Thoracic aorta (tissue), 2 donors: ENCODE results near the gene MAML1. TPM values are rescaled to one million over a fixed set of nuclear protein-coding genes. Genes with fewer than 3 reads are reported as not detected.
A peak's percentile ranks its signal among the peaks of the same experiment; 100 is the strongest.

Source experiments
- ATAC-seq: fragments of 150-250 bp; one replicate; pipeline ENCODE4 v1.8.0; 2017; ENCODE audit warnings: low read depth; ENCODE audit not compliant: insufficient number of reproducible peaks, low FRiP score
- DNase-seq: peaks from one replicate; pipeline ENCODE4 v3.0.0-alpha.2; 2020; ENCODE audit warnings: low spot score
- H3K27ac ChIP-seq, 2 donors: fragments of 200-600 bp; sonication (generic); 1 replicate in 1 of 2; 2 replicates in 1 of 2; pipeline ENCODE4 v1.5.1; 2016; ENCODE audit warnings: mild to moderate bottlenecking in 2 of 2, moderate library complexity in 2 of 2
- H3K27me3 ChIP-seq: fragments of 200-600 bp; sonication (generic); replicated peaks from 2 replicates; pipeline ENCODE4 v1.6.0; 2016; ENCODE audit warnings: mild to moderate bottlenecking; ENCODE audit not compliant: insufficient read depth
- H3K36me3 ChIP-seq: fragments of 200-600 bp; sonication (generic); one replicate; pipeline ENCODE4 v1.5.1; 2016
- H3K4me1 ChIP-seq, 2 donors: fragments of 200-600 bp; sonication (generic); 1 replicate in 1 of 2; 2 replicates in 1 of 2; pipeline versions ENCODE4 v1.5.1 to v1.6.0; 2016; ENCODE audit warnings: low read depth in 2 of 2, mild to moderate bottlenecking in 1 of 2; ENCODE audit not compliant: control insufficient read depth in 1 of 2
- H3K4me3 ChIP-seq: fragments of 200-600 bp; sonication (generic); 2 replicates; pipeline ENCODE4 v1.5.1; 2016; ENCODE audit warnings: mild to moderate bottlenecking
- H3K9me3 ChIP-seq: fragments of 200-600 bp; sonication (generic); 2 replicates; pipeline ENCODE4 v1.5.1; 2016
- CTCF ChIP-seq: fragments of 200-600 bp; sonication (generic); IDR thresholded peaks from one replicate; pipeline ENCODE4 v1.5.1; 2019; ENCODE audit warnings: antibody characterized with exemption
- total RNA-seq, 2 donors: library from RNA; depleted of rRNA; stranded (reverse); fragments of >200 nt; gene quantifications; one replicate each; pipeline versions ENCODE4 v1.1.0 to v1.2.3, GENCODE V29; 2016

Gene MAML1
- total RNA-seq, 2 donors from 2014 or later, result 22.9 to 38.1 TPM

GRCh38 chr5:179729727-179730126, 2.9 kb upstream of the MAML1 start:
- peaks cover 41% of the 10 kb centered on the region for H3K36me3 ChIP-seq

GRCh38 chr5:179730356-179730755, 2.3 kb upstream of the MAML1 start:
- peaks cover 35% of the 10 kb centered on the region for H3K36me3 ChIP-seq
- H3K27me3 ChIP-seq, result no peaks in the 10 kb centered on the region
- peaks cover 22 to 26% of the 10 kb centered on the region in 2 donors for H3K4me1 ChIP-seq
- no peak for TF ChIP-seq CTCF
- no peak for DNase-seq
- H3K4me3 ChIP-seq, result no peak overlapping the region
- no peak overlapping the region for H3K27ac ChIP-seq
- no peaks in the 10 kb centered on the region for H3K9me3 ChIP-seq
- no peak for ATAC-seq

More at GRCh38 chr5:179729727-179730126, 2.9 kb upstream of the MAML1 start:
- DNase-seq, result no peak
- H3K9me3 ChIP-seq, result no peaks in the 10 kb centered on the region
- H3K4me1 ChIP-seq, result peaks cover 18 to 21% of the 10 kb centered on the region in 2 donors
- H3K4me3 ChIP-seq, result no peak overlapping the region
- ATAC-seq, result no peak
- H3K27me3 ChIP-seq, result no peaks in the 10 kb centered on the region
- H3K27ac ChIP-seq, result no peak overlapping the region
- no peak for TF ChIP-seq CTCF

- TF ChIP-seq CTCF, result no peak
- Histone ChIP-seq H3K27ac (no peak overlapping the region), H3K9me3 (no peaks in the 10 kb centered on the region), H3K4me3 (no peak overlapping the region), H3K36me3 (peaks cover 32% of the 10 kb centered on the region), H3K27me3 (no peaks in the 10 kb centered on the region), H3K4me1 (peaks cover 27 to 31% of the 10 kb centered on the region in 2 donors)
- no peak for ATAC-seq
- no peak for DNase-seq
These were observed 1.8 kb upstream of the MAML1 start for GRCh38 chr5:179730852-179731251.

- TF ChIP-seq CTCF, result no peak
- peak overlapping the region; percentile 87 for H3K4me3 ChIP-seq
- peaks cover 21% of the 10 kb centered on the region for H3K36me3 ChIP-seq
- DNase-seq, result no peak
- H3K27ac ChIP-seq, result peak overlapping the region; percentile 68 to 82
- no peaks in the 10 kb centered on the region for H3K27me3 ChIP-seq
- no peaks in the 10 kb centered on the region for H3K9me3 ChIP-seq
- peaks cover 30 to 41% of the 10 kb centered on the region in 2 donors for H3K4me1 ChIP-seq
- ATAC-seq, result peak; percentile 71
These were observed 721 bp upstream of the MAML1 start for GRCh38 chr5:179731791-179732411.

- H3K27me3 ChIP-seq, result no peaks in the 10 kb centered on the region
- DNase-seq, result no peak
- H3K4me1 ChIP-seq, result peaks cover 35 to 54% of the 10 kb centered on the region in 2 donors
- ATAC-seq, result peak; percentile 40
- H3K4me3 ChIP-seq, result peak overlapping the region; percentile 87
- H3K36me3 ChIP-seq, result peaks cover 9% of the 10 kb centered on the region
- no peak for TF ChIP-seq CTCF
- peak overlapping the region; percentile 82 to 93 for H3K27ac ChIP-seq
- no peaks in the 10 kb centered on the region for H3K9me3 ChIP-seq
These were observed 523 bp downstream of the MAML1 start for GRCh38 chr5:179732918-179733771.
